Sigmoid colon (tissue), 4 donors: ENCODE data around the gene HDAC9.

Experiments
- CTCF ChIP-seq, 4 experiments: fragments of 450-650 bp in 3 of 4; fragments of 200-600 bp in 1 of 4; IDR thresholded peaks; one replicate each; pipeline ENCODE4 v1.5.1; 2016 to 2019; ENCODE audit warnings: antibody characterized with exemption in 4 of 4, mild to moderate bottlenecking in 3 of 4, moderate library complexity in 2 of 4
- POLR2A ChIP-seq, 2 donors: fragments of 450-650 bp; IDR thresholded peaks; one replicate each; pipeline ENCODE4 v1.6.1; 2016; ENCODE audit warnings: antibody characterized with exemption in 2 of 2, mild to moderate bottlenecking in 2 of 2, moderate library complexity in 2 of 2
- POLR2AphosphoS5 ChIP-seq, 4 donors: sonication (generic); formaldehyde crosslinking; IDR thresholded peaks; one replicate each; pipeline ENCODE4 v1.6.1; 2017; ENCODE audit warnings: antibody characterized with exemption in 4 of 4

- TF ChIP-seq CTCF (IDR thresholded peaks at IDR 0.05) (no peak), POLR2A (IDR thresholded peaks at IDR 0.05) (no peak), POLR2AphosphoS5 (IDR thresholded peaks at IDR 0.05) (no peak)
Observed at GRCh38 chr7:18778594-18778993, 283.0 kb downstream of the HDAC9 start.
